Measurements from ENCODE around the gene CCDC69. TPM values are rescaled to one million over a fixed set of nuclear protein-coding genes. Genes with fewer than 3 reads are reported as not detected.
A peak's percentile ranks its signal among the peaks of the same experiment; 100 is the strongest.
"Not testable (repeated sequence)": the region's sequence is repeated elsewhere in the genome, so short reads cannot be mapped to it uniquely, and the experiment has no call there.

Gene CCDC69
- total RNA-seq, 1 donor from 2014 or later, result 4.4 TPM

- Histone ChIP-seq H3K27me3 (ENCODE audit: control insufficient read depth, insufficient read depth, low read length) (peaks cover 6% of the 10 kb centered on the region), H3K4me3 (ENCODE audit: low read depth, low read length) (no peak overlapping the region), H3K36me3 (ENCODE audit: control insufficient read depth, insufficient read depth, low read length) (no peaks in the 10 kb centered on the region)
- TF ChIP-seq, protein P1, sequence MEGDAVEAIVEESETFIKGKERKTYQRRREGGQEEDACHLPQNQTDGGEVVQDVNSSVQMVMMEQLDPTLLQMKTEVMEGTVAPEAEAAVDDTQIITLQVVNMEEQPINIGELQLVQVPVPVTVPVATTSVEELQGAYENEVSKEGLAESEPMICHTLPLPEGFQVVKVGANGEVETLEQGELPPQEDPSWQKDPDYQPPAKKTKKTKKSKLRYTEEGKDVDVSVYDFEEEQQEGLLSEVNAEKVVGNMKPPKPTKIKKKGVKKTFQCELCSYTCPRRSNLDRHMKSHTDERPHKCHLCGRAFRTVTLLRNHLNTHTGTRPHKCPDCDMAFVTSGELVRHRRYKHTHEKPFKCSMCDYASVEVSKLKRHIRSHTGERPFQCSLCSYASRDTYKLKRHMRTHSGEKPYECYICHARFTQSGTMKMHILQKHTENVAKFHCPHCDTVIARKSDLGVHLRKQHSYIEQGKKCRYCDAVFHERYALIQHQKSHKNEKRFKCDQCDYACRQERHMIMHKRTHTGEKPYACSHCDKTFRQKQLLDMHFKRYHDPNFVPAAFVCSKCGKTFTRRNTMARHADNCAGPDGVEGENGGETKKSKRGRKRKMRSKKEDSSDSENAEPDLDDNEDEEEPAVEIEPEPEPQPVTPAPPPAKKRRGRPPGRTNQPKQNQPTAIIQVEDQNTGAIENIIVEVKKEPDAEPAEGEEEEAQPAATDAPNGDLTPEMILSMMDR (IDR thresholded peaks at IDR 0.05; ENCODE audit: insufficient read depth, low read length, poor library complexity, severe bottlenecking), result no peak
- no peak for DNase-seq (ENCODE audit: low read depth)
Observed at GRCh38 chr5:151243127-151243526, 19.2 kb upstream of the CCDC69 start.

GRCh38 chr5:151240924-151241635 is 17.2 kb upstream of the CCDC69 start:
- TF ChIP-seq, protein P1 (IDR thresholded peaks at IDR 0.05; ENCODE audit: insufficient read depth, low read length, poor library complexity, severe bottlenecking), result no peak

DNA sequence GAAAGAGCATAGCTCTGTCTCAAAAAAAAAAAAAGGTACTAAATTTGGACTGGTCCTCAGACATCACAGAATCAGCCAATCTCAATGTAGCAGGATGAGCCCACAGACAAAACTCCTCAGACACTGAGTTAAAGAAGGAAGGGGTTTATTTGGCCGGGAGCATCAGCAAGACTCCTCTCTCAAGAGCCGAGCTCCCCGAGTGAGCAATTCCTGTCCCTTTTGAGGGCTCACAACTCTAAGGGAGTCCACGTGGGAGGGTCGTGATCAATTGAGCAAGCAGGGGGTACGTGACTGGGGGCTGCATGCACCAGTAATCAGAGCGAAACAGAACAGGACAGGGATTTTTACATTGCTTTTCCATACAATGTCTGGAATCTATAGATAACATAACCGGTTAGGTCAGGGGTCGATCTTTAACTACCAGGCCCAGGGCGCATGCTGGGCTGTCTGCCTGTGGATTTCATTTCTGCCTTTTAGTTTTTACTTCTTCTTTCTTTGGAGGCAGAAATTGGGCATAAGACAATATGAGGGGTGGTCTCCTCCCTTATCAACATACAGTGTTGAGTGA is 16.5 kb upstream of the CCDC69 start:
- not testable (repeated sequence) for H3K36me3 ChIP-seq (ENCODE audit: control insufficient read depth, insufficient read depth, low read length); H3K4me3 ChIP-seq (ENCODE audit: low read depth, low read length); DNase-seq (ENCODE audit: low read depth); H3K27me3 ChIP-seq (ENCODE audit: control insufficient read depth, insufficient read depth, low read length)

More at GRCh38 chr5:151240924-151241635, 17.2 kb upstream of the CCDC69 start:
- DNase-seq (ENCODE audit: low read depth), result no peak
- H3K27me3 ChIP-seq (ENCODE audit: control insufficient read depth, insufficient read depth, low read length), result peaks cover 9% of the 10 kb centered on the region
- no peak overlapping the region for H3K4me3 ChIP-seq (ENCODE audit: low read depth, low read length)
- no peaks in the 10 kb centered on the region for H3K36me3 ChIP-seq (ENCODE audit: control insufficient read depth, insufficient read depth, low read length)

DNA sequence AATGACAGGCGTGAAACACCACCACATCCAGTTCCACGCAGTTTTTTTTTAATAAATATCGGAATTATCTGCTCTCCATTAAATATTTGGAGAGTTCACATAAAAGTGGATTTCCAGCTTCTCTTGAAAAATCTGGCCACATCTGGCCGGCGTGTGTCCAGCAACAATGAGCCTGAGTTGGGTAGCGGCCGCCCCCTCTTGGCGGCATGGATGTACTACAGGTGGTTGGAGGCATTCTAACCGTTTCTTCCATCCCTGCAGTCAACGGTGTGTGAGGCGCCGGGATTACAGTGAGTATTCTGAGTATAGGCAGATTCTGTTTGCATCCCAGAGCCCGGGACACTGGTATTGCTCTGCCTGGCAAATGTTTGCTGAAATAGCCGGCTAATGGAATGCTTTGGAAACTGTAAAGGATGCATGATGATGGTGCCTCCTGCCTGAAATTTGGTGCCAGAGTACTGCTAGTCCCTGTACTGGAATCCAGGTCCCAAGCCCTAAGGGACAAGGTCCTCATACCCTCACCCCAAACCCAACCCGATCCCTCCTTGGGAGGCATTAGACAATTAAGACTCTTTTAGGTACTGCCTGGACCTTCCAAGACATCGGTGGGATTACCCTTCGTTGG is 15.5 kb upstream of the CCDC69 start:
- DNase-seq (ENCODE audit: low read depth), result no peak

DNA sequence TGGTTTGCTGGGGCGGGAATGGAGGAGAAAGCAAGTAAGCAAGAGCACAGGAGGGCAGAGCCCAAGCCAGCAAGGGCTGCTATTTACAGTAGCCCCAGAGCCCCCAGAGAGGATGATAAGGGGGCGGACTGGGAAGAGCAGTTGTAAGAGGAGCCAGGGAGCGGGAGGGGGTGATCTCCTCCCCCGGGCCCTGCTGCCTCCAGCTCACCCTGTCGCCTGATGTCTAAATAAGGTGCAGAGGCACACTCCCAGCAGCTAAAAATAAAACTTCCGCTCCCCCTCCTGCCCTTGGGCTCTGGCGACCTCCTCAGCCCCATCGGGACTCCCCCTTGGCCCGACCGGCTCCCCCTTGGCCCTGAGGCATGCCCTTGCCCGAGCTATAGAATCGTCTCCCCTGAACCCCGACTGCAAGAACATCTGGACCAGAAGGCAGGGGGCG is 14.4 kb upstream of the CCDC69 start:
- H3K36me3 ChIP-seq (ENCODE audit: control insufficient read depth, insufficient read depth, low read length), result no peaks in the 10 kb centered on the region
- no peak overlapping the region for H3K4me3 ChIP-seq (ENCODE audit: low read depth, low read length)
- H3K27me3 ChIP-seq (ENCODE audit: control insufficient read depth, insufficient read depth, low read length), result peaks cover 9% of the 10 kb centered on the region
- no peak for DNase-seq (ENCODE audit: low read depth)
- TF ChIP-seq, protein P1 (IDR thresholded peaks at IDR 0.05; ENCODE audit: insufficient read depth, low read length, poor library complexity, severe bottlenecking), result no peak

More for the DNA sequence above, 15.5 kb upstream of the CCDC69 start:
- TF ChIP-seq, protein P1 (IDR thresholded peaks at IDR 0.05; ENCODE audit: insufficient read depth, low read length, poor library complexity, severe bottlenecking), result peak; percentile 92
- H3K36me3 ChIP-seq (ENCODE audit: control insufficient read depth, insufficient read depth, low read length), result no peaks in the 10 kb centered on the region
- no peak overlapping the region for H3K4me3 ChIP-seq (ENCODE audit: low read depth, low read length)
- H3K27me3 ChIP-seq (ENCODE audit: control insufficient read depth, insufficient read depth, low read length), result peaks cover 9% of the 10 kb centered on the region

DNA sequence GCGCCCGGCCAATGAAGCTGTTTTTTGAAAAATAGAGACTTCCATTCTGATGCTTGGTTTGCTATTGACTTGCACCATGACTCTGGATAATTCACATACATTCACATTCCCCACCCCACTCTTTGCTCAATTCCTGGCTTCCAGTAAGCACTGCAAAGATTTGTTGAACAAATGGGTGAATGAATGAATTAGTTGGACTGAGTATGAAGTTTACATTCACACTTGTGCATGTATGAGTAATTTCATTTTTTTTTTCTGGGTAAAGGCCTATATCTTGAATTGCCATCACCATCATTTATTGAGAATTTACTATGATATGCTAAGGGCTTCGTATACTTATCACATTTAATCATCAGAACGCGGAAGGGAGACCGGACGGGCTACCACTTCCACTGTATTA is 13.8 kb upstream of the CCDC69 start:
- TF ChIP-seq, protein P1 (IDR thresholded peaks at IDR 0.05; ENCODE audit: insufficient read depth, low read length, poor library complexity, severe bottlenecking), result no peak
- Histone ChIP-seq H3K4me3 (ENCODE audit: low read depth, low read length) (no peak overlapping the region), H3K27me3 (ENCODE audit: control insufficient read depth, insufficient read depth, low read length) (peaks cover 9% of the 10 kb centered on the region), H3K36me3 (ENCODE audit: control insufficient read depth, insufficient read depth, low read length) (no peaks in the 10 kb centered on the region)
- no peak for DNase-seq (ENCODE audit: low read depth)
